Subcutaneous adipose tissue (tissue), 4 donors: ENCODE results near the gene TNS3. TPM values are rescaled to one million over a fixed set of nuclear protein-coding genes. Genes with fewer than 3 reads are reported as not detected.

Experiments
- CTCF ChIP-seq: fragments of 450-650 bp; IDR thresholded peaks from one replicate; pipeline ENCODE4 v1.5.1; 2016; ENCODE audit warnings: low read depth, mild to moderate bottlenecking, control low read depth, antibody characterized with exemption, moderate library complexity
- total RNA-seq, 4 donors: library from RNA; depleted of rRNA; stranded (reverse); fragments of >200 nt; gene quantifications; one replicate each; pipeline ENCODE4 v1.1.0, GENCODE V29; 2016

Gene TNS3
- total RNA-seq, 4 donors from 2014 or later: 104 to 137 (median 110) TPM

GRCh38 chr7:47346377-47346914 is 235.5 kb downstream of the TNS3 start:
- no peak for TF ChIP-seq CTCF

- TF ChIP-seq CTCF: no peak
Measured at GRCh38 chr7:47345857-47346298, 236.0 kb downstream of the TNS3 start.

- TF ChIP-seq CTCF: no peak
Measured at GRCh38 chr7:47344171-47344955, 237.5 kb downstream of the TNS3 start.

GRCh38 chr7:47343061-47343455 is 238.9 kb downstream of the TNS3 start:
- no peak for TF ChIP-seq CTCF

- TF ChIP-seq CTCF: no peak
Measured at GRCh38 chr7:47342296-47343060, 239.4 kb downstream of the TNS3 start.

- no peak for TF ChIP-seq CTCF
Measured at GRCh38 chr7:47340517-47340916, 241.4 kb downstream of the TNS3 start.

- TF ChIP-seq CTCF: no peak
Measured at GRCh38 chr7:47338026-47338425, 243.9 kb downstream of the TNS3 start.
